Nephron progenitor cell (in vitro differentiated cells): ENCODE data around the gene CCDC33.

Source experiments
- DNase-seq: peaks from one replicate; pipeline ENCODE4 v3.0.0; 2021
- H3K27ac Mint-ChIP-seq: 2 replicates; pipeline ENCODE4 v1.8.0; 2021; ENCODE audit warnings: mild to moderate bottlenecking, moderate library complexity, mixed read lengths
- H3K27me3 Mint-ChIP-seq: 2 replicates; pipeline ENCODE4 v1.8.0; 2021; ENCODE audit warnings: mild to moderate bottlenecking, low read depth, mixed read lengths; ENCODE audit not compliant: poor library complexity
- H3K36me3 Mint-ChIP-seq: 2 replicates; pipeline ENCODE4 v1.8.0; 2021; ENCODE audit warnings: low read depth, mixed read lengths
- H3K4me1 Mint-ChIP-seq: 2 replicates; pipeline ENCODE4 v1.8.0; 2021; ENCODE audit warnings: mixed read lengths
- H3K4me3 Mint-ChIP-seq: 2 replicates; pipeline ENCODE4 v1.8.0; 2021; ENCODE audit warnings: mild to moderate bottlenecking, moderate library complexity, mixed read lengths
- H3K9me3 Mint-ChIP-seq: 2 replicates; pipeline ENCODE4 v1.8.0; 2021; ENCODE audit warnings: mild to moderate bottlenecking, moderate library complexity, mixed read lengths
- TF ChIP-seq, protein P1 (sequence below): fragments of 200-600 bp; sonication (generic); IDR thresholded peaks from 2 replicates; pipeline ENCODE4 v1.5.0; 2021; ENCODE audit warnings: antibody characterized with exemption

Gene CCDC33

GRCh38 chr15:74369084-74369745 is 133.1 kb downstream of the CCDC33 start:
- H3K27me3 Mint-ChIP-seq = peaks cover 14% of the 10 kb centered on the region
- H3K4me1 Mint-ChIP-seq = peaks cover 42% of the 10 kb centered on the region
- no peaks in the 10 kb centered on the region for H3K36me3 Mint-ChIP-seq
- peak overlapping the region; percentile 79 for H3K27ac Mint-ChIP-seq
- no peak overlapping the region for H3K4me3 Mint-ChIP-seq
- TF ChIP-seq, protein P1, sequence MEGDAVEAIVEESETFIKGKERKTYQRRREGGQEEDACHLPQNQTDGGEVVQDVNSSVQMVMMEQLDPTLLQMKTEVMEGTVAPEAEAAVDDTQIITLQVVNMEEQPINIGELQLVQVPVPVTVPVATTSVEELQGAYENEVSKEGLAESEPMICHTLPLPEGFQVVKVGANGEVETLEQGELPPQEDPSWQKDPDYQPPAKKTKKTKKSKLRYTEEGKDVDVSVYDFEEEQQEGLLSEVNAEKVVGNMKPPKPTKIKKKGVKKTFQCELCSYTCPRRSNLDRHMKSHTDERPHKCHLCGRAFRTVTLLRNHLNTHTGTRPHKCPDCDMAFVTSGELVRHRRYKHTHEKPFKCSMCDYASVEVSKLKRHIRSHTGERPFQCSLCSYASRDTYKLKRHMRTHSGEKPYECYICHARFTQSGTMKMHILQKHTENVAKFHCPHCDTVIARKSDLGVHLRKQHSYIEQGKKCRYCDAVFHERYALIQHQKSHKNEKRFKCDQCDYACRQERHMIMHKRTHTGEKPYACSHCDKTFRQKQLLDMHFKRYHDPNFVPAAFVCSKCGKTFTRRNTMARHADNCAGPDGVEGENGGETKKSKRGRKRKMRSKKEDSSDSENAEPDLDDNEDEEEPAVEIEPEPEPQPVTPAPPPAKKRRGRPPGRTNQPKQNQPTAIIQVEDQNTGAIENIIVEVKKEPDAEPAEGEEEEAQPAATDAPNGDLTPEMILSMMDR = no peak
- DNase-seq = no peak
- H3K9me3 Mint-ChIP-seq = no peaks in the 10 kb centered on the region

DNA sequence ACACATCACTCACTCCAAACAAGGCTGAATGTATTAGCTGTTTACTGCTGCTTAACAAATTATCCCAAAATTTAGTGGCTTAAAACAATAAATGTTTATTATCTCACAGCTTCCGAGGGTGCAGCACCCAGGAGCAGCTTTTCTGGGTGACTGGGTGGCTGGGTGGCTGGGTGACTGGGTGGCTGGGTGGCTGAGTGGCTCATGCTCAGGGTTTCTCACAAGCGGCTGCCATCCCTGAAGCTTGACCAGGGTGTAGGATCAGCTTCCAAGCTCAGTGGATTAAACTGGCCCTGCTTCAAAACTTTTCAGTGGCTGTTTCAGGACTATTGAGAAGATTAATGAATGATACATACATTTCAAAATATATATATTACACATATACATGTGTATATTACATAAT is 133.6 kb downstream of the CCDC33 start:
- peaks cover 14% of the 10 kb centered on the region for H3K27me3 Mint-ChIP-seq
- no peak overlapping the region for H3K4me3 Mint-ChIP-seq
- H3K36me3 Mint-ChIP-seq = no peaks in the 10 kb centered on the region
- peaks cover 39% of the 10 kb centered on the region for H3K4me1 Mint-ChIP-seq
- TF ChIP-seq, protein P1 = no peak
- no peaks in the 10 kb centered on the region for H3K9me3 Mint-ChIP-seq
- no peak for DNase-seq
- H3K27ac Mint-ChIP-seq = no peak overlapping the region

GRCh38 chr15:74370471-74370870 is 134.3 kb downstream of the CCDC33 start:
- no peak overlapping the region for H3K27ac Mint-ChIP-seq
- TF ChIP-seq, protein P1 = no peak
- H3K27me3 Mint-ChIP-seq = peaks cover 14% of the 10 kb centered on the region
- no peak overlapping the region for H3K4me3 Mint-ChIP-seq
- DNase-seq = no peak
- peaks cover 39% of the 10 kb centered on the region for H3K4me1 Mint-ChIP-seq
- H3K9me3 Mint-ChIP-seq = no peaks in the 10 kb centered on the region
- H3K36me3 Mint-ChIP-seq = no peaks in the 10 kb centered on the region

GRCh38 chr15:74373056-74373650 is 137.0 kb downstream of the CCDC33 start:
- Mint-ChIP-seq H3K4me1 (peaks cover 31% of the 10 kb centered on the region), H3K9me3 (no peaks in the 10 kb centered on the region), H3K36me3 (no peaks in the 10 kb centered on the region), H3K4me3 (peak overlapping the region; percentile 82), H3K27me3 (peaks cover 18% of the 10 kb centered on the region), H3K27ac (no peak overlapping the region)
- DNase-seq = no peak
- TF ChIP-seq, protein P1 = no peak

GRCh38 chr15:74373731-74374647 is 137.9 kb downstream of the CCDC33 start:
- Mint-ChIP-seq H3K4me3 (peak overlapping the region; percentile 82), H3K4me1 (peaks cover 29% of the 10 kb centered on the region), H3K27me3 (peaks cover 15% of the 10 kb centered on the region), H3K27ac (no peak overlapping the region), H3K36me3 (no peaks in the 10 kb centered on the region), H3K9me3 (no peaks in the 10 kb centered on the region)
- DNase-seq = peak; percentile 97
- TF ChIP-seq, protein P1 = peak; percentile 88
